Measurements from ENCODE around the gene MT1A. TPM values are rescaled to one million over a fixed set of nuclear protein-coding genes. Genes with fewer than 3 reads are reported as not detected.

MT1A gene
- total RNA-seq, 6 donors from 2014 or later: 5.4 to 59.1 (median 13.4) TPM; not detected in 1

- TF ChIP-seq POLR2A (IDR thresholded peaks at IDR 0.05): no peak
- no peak for TF ChIP-seq EP300 (IDR thresholded peaks at IDR 0.05)
- TF ChIP-seq CTCF (IDR thresholded peaks at IDR 0.05): no peak
- TF ChIP-seq POLR2AphosphoS5 (IDR thresholded peaks at IDR 0.05): no peak
- no peaks in the 10 kb centered on the region for H3K9me3 ChIP-seq
- H3K4me3 ChIP-seq: peak overlapping the region in 2 of 4 donors; percentile 13 to 56
- H3K4me1 ChIP-seq: peaks cover 16 to 50% (median 28%) of the 10 kb centered on the region in 4 donors
- WGBS, 2 donors: 31 to 60% methylated on average over 19 to 21 of the region's 40 CpGs
- H3K27me3 ChIP-seq: peaks cover 0 to 18% (median 5%) of the 10 kb centered on the region in 4 donors
- ATAC-seq (ENCODE audit: low FRiP score in 2 of 2) (no peak), DNase-seq (peak in 1 of 2 donors; percentile 85)
- H3K36me3 ChIP-seq: no peaks in the 10 kb centered on the region
- no peak overlapping the region for H3K27ac ChIP-seq
Measured at GRCh38 chr16:56635441-56635967, 3.0 kb upstream of the MT1A start.

GRCh38 chr16:56636616-56637413 lies 1.7 kb upstream of the MT1A start:
- H3K27me3 ChIP-seq: peaks cover 0 to 18% (median 5%) of the 10 kb centered on the region in 4 donors

GRCh38 chr16:56639045-56639444 lies 579 bp downstream of the MT1A start:
- Histone ChIP-seq H3K4me3 (peak overlapping the region in 1 of 4 donors; percentile 55), H3K27ac (peak overlapping the region in 2 of 4 donors; percentile 36 to 80), H3K9me3 (no peaks in the 10 kb centered on the region), H3K36me3 (no peaks in the 10 kb centered on the region), H3K27me3 (peaks cover 0 to 18% (median 4%) of the 10 kb centered on the region in 4 donors), H3K4me1 (peaks cover 31 to 43% (median 37%) of the 10 kb centered on the region in 4 donors)
- TF ChIP-seq CTCF (IDR thresholded peaks at IDR 0.05): no peak
- no peak for TF ChIP-seq EP300 (IDR thresholded peaks at IDR 0.05)
- TF ChIP-seq POLR2AphosphoS5 (IDR thresholded peaks at IDR 0.05): no peak
- no peak for TF ChIP-seq POLR2A (IDR thresholded peaks at IDR 0.05)
- 50 to 57% methylated on average over 1 of the region's 1 CpG for WGBS, 2 donors
- ATAC-seq (ENCODE audit: low FRiP score in 2 of 2): no peak
- no peak for DNase-seq

More at GRCh38 chr16:56636616-56637413, 1.7 kb upstream of the MT1A start:
- WGBS, 2 donors: 56 to 64% methylated on average over 9 of the region's 9 CpGs
- Histone ChIP-seq H3K4me3 (no peak overlapping the region), H3K27ac (no peak overlapping the region), H3K36me3 (no peaks in the 10 kb centered on the region), H3K4me1 (peaks cover 16 to 44% (median 27%) of the 10 kb centered on the region in 4 donors), H3K9me3 (no peaks in the 10 kb centered on the region)
- ATAC-seq (ENCODE audit: low FRiP score in 2 of 2) (no peak), DNase-seq (no peak)
- no peak for TF ChIP-seq CTCF (IDR thresholded peaks at IDR 0.05)
- TF ChIP-seq POLR2A (IDR thresholded peaks at IDR 0.05): no peak
- TF ChIP-seq POLR2AphosphoS5 (IDR thresholded peaks at IDR 0.05): no peak
- no peak for TF ChIP-seq EP300 (IDR thresholded peaks at IDR 0.05)

GRCh38 chr16:56640076-56640475 lies 1.6 kb downstream of the MT1A start:
- Histone ChIP-seq H3K4me1 (peaks cover 29 to 42% (median 35%) of the 10 kb centered on the region in 4 donors), H3K36me3 (no peaks in the 10 kb centered on the region), H3K27me3 (peaks cover 0 to 16% (median 4%) of the 10 kb centered on the region in 4 donors), H3K27ac (no peak overlapping the region), H3K9me3 (no peaks in the 10 kb centered on the region), H3K4me3 (no peak overlapping the region)
- DNase-seq: no peak
- TF ChIP-seq POLR2AphosphoS5 (IDR thresholded peaks at IDR 0.05) (no peak), POLR2A (IDR thresholded peaks at IDR 0.05) (no peak), EP300 (IDR thresholded peaks at IDR 0.05) (no peak), CTCF (IDR thresholded peaks at IDR 0.05) (no peak)
- ATAC-seq (ENCODE audit: low FRiP score in 2 of 2): no peak
- 82 to 89% methylated on average over 1 of the region's 1 CpG for WGBS, 2 donors
